GM18951 (cell line): ENCODE results near the gene LLGL2.

Experiments
- POLR2A ChIP-seq: IDR thresholded peaks from 4 replicates; pipeline ENCODE4 v1.6.1; 2011; ENCODE audit warnings: mild to moderate bottlenecking; ENCODE audit not compliant: insufficient read length, insufficient read depth; ENCODE audit errors: extremely low read depth
- in situ Hi-C: fragments of 300-500 bp; cut with MboI; formaldehyde crosslinking; loops from one replicate; pipeline ENCODE4 v1.12.0; 2022; ENCODE audit warnings: low sequenced_read_pairs, mixed read lengths, inconsistent platforms; ENCODE audit not compliant: unreplicated experiment

The LLGL2 gene

GRCh38 chr17:75498726-75499213 lies 26.7 kb upstream of the LLGL2 start:
- TF ChIP-seq POLR2A: no peak
- in situ Hi-C loops: no loop called here

GRCh38 chr17:75499313-75500022 lies 26.0 kb upstream of the LLGL2 start:
- TF ChIP-seq POLR2A: no peak
- in situ Hi-C loops: no loop called here

GRCh38 chr17:75500419-75501216 lies 24.9 kb upstream of the LLGL2 start:
- in situ Hi-C loops: no loop called here
- TF ChIP-seq POLR2A: no peak

GRCh38 chr17:75501378-75502071 lies 24.0 kb upstream of the LLGL2 start:
- in situ Hi-C loops: no loop called here
- no peak for TF ChIP-seq POLR2A

GRCh38 chr17:75502072-75502720 lies 23.3 kb upstream of the LLGL2 start:
- in situ Hi-C loops: no loop called here
- TF ChIP-seq POLR2A: no peak

- TF ChIP-seq POLR2A: no peak
- in situ Hi-C loops: no loop called here
These were observed 22.7 kb upstream of the LLGL2 start for GRCh38 chr17:75502721-75503329.

- TF ChIP-seq POLR2A: no peak
- in situ Hi-C loops: no loop called here
These were observed 22.1 kb upstream of the LLGL2 start for GRCh38 chr17:75503337-75503950.

- no peak for TF ChIP-seq POLR2A
- in situ Hi-C loops: no loop called here
These were observed 21.5 kb upstream of the LLGL2 start for GRCh38 chr17:75503976-75504346.

GRCh38 chr17:75504347-75505151 lies 20.9 kb upstream of the LLGL2 start:
- TF ChIP-seq POLR2A: no peak
- in situ Hi-C loops: no loop called here

GRCh38 chr17:75505152-75505409 lies 20.4 kb upstream of the LLGL2 start:
- no peak for TF ChIP-seq POLR2A
- in situ Hi-C loops: no loop called here

GRCh38 chr17:75505640-75506039 lies 19.9 kb upstream of the LLGL2 start:
- TF ChIP-seq POLR2A: no peak
- in situ Hi-C loops: no loop called here

GRCh38 chr17:75506134-75506533 lies 19.4 kb upstream of the LLGL2 start:
- no peak for TF ChIP-seq POLR2A
- in situ Hi-C loops: no loop called here
